HG02840 (cell line): Measurements from ENCODE around the gene CDHR4.

Source experiments
- ATAC-seq: cut with Tn5 transposase; IDR thresholded peaks from one replicate; pipeline ENCODE4 v1.9.1; 2021; ENCODE audit warnings: mild to moderate bottlenecking, moderate library complexity, moderate number of reproducible peaks; ENCODE audit not compliant: unreplicated experiment, low FRiP score

The CDHR4 gene

DNA sequence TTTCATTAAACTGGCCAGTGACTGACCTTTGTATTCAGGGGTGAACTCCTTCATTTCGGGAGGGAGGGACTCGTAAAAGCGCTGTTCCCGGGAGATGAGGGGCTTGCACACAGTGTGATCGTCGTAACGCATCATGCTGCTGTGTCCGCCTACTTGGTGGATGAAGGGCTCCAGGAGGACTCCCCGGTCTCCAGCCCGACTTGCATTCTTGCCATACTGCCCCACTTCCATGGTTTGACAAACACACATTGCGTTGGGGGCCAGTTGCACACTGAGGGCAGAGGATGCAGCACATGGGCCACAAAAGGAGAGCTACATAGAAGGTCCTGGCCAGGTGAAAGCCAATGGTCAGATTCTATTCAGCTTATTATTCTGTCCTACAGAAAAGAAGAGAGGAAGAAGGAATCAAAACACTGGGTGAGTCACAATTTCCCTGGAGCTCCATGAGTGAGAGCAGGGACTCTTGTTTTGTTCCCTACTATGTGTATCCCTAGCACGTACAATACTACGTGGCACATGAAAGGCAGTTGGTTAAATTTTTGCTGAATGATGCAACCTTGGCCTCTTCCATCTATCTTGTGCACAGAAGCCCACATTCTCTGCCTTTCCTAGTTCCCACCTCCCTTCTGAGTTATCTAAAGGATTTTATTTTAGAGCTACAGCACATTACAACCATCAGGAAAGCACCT, 51.7 kb downstream of the CDHR4 start:
- ATAC-seq: no peak

DNA sequence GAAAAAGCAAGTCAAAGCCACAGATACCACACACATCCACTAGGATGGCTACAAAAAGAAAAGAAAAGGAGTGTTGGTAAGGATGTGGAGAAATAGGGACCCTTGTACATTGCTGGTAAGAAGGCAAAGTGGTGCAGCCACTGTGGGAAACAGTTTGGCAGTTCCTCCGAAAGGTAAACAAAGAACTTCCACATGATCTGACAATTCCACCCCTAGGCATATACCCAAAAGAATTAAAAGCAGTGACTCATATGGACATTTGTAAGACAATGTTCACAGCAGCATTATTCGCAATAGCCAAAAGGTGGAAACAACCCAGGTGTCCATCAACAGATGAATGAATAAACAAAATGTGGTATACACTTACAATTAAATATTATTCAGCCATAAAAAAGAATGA, 53.7 kb downstream of the CDHR4 start:
- no peak for ATAC-seq
